A204.1 (cell line): ENCODE data around the gene PSME3IP1.

Experiments used
- FAIRE-seq: peaks from 2 replicates; lab custom pipeline; 2012; peaks lifted over from hg19 to GRCh38; lab: Jason Lieb, UNC

The PSME3IP1 gene

DNA sequence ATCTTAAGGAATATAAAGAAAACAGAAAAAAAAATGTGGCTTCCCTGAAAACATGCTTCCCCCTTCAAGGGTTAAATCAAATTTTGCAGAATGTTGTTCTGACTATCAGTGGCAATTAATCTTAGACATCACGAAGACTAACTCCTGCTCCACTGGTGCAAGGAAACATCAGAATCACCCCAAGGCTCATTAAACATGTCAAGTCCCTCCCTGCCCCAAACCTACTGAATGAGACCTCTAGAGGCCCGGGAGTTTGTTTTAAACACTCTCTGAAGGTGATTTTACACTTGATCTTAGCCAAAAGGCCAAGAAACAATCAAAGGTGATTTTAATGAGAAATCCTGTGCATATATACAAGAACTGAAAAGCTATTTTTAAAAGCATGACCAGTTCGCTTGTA, 18.3 kb downstream of the PSME3IP1 start:
- FAIRE-seq, result no peak

DNA sequence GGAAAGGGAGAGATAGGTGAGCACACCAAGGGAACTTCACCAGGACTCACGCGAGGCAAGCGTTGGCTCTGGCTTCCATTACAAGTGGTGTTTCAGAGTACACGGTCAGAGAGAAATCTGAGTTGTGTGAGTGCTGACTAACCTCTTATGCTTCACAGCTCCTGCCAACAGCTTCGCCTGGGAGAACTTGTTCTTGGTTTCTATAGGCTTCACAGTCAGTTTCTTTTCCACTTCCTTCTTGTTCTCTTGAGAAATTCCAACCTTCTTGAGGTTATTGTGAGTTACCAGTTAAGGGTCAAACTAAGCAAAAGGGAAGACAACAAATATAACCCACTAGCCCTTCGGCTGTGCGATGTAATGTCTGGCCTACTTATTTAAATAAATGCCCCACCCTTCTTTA, 18.9 kb downstream of the PSME3IP1 start:
- no peak for FAIRE-seq

DNA sequence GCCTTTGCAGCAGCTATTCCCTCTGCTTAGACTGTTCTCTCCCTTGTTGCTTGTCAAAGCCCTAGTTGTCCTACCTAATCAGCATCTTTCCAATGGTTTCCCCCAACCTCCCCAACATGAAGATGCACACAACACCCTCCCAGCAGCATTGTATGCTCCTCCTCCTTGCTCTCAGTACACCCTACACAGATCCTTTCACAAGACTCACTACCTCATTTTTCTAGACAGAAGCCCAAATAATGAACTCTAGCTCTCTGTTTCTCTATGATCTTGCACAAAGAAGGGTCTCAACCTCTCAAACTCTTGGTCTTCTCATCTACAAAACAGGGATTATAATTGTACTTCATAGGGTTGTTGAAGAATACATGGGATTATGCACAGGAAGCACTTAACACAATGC, 19.4 kb downstream of the PSME3IP1 start:
- no peak for FAIRE-seq

DNA sequence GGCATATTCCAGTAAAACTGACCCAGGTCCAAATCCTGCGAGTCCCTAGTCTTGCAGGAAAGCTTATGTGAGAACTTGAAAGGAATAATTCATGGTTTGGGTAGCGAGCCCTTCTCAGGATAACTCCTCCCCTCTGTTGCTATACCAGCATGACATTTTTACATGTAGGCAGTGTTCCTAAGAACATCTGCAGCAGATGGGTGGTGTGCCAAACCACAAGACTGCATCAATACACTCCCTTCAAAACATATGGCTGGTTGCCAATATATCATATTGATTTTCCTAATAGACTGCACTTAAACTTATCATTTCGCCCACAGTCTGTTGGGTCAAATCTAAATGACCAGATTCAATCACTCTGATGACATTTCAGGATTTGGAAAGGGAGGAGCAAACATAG, 19.9 kb downstream of the PSME3IP1 start:
- no peak for FAIRE-seq

DNA sequence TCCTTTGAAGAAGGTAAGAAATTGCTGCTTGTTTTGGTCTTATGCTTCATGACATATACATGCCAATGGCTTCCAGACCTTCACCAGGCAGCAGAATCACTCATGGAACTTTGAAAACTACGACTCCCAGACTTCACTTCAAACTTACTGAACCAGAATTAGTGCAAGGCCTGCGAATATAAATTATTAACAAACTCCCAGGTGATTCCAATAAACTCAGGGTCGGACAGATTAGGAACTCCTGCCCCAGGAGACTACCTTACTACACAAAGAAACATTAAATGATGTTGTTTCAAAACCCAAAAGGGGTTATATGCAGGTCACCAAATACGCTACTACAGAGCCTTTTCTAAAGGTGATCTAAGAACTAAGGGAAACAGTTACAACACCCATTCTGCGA, 20.4 kb downstream of the PSME3IP1 start:
- no peak for FAIRE-seq

DNA sequence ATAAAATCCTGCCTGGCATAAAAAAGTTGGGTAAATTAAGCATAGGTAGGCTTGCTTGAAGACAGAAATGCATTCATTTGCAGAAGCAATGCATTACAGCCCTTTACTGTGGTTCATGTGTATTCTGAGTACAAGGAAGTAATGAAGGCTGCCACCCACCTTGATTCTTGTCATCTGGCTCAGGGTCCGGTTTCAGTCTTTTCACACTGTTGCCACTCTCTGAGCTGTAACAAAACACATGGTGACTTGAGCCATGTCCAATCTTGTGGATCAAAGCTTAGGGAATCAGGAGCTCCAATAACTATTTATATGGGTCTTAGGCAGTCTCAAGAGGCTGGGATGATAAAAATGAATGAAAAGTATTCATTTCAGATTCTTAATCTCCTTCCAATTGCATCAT, 22.0 kb downstream of the PSME3IP1 start:
- no peak for FAIRE-seq

DNA sequence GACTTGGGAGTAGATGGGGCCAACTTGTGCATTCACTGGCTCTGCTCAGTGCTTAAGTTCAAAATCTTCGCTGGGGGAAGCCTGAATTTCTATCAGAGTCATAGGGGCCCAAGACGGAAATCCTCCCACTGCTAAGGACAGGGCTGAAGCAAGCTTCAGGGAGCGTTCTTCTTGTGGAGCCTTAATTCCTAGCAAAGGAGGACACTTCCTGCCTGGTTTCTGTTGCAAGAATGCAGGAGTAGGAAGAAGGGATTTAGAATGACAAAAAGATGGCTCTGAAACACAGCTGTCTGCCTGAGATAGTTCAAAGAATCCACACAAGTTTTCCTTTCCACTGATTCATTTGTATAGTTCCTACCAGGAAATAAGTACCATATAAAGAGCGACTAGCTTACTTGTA, 26.4 kb downstream of the PSME3IP1 start:
- no peak for FAIRE-seq

DNA sequence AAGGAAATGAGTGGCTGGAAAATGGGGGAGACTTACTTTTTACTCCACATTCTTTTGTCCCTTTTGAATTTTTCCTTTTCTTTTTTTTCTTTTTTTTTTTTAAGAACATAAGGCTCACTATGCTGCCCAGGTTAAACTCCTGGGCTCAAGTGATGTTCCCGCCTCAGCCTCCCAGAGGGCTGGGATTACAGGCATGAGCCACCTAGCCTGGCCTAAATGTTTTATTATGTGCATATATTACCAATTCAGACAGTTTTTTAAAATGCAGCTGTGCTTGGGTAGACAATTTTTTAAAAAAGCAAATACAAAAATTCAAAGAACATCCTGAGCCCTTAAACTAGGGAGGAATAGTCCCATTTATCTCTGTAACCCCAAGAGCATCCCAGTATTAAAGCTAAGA, 28.3 kb downstream of the PSME3IP1 start:
- FAIRE-seq, result no peak

DNA sequence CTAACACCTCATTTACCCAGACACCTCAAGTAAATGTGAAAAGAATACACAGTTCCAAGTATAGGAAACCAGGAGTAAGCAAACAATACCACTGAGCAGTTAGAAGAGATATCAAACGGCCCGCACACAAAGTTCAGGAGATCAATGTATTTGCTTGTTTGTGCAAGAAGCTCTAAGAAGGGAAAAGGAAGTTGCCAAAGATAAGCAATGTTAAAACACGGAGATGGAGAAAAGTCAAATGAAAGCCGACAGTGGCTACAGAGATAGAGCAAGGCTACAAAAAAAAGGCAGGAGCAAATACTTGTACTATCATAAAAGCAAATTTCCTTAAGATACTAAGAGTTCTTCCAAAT, 29.5 kb downstream of the PSME3IP1 start:
- no peak for FAIRE-seq

DNA sequence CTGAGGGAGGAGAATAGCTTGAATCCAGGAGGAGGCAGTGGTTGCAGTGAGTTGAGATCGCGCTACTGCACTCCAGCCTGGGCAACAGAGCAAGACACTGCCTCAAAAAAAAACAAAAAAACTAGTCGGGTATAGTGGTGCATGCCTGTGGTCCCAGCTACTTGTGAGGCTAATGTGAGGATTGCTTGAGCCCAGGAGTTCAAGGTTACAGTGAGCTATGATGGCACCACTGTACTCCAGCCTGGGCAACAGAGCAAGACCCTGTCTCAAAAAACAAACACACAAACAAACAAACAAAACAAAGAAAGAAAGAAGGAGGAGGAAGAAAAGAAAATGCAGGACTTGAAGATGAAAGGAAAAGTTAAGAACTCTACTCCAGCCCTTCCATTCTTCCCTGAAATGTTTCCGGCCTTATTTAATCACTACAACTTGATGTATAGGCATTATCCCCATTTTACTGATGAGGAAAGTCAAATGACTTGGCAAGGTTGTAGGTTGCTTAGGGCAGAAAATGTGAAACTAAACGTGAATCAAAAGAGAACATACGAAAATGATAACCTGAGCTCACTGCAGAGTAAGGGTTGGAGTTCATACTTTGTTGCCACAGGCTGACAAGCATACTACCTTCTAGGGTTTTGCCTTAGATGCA, 30.0 kb downstream of the PSME3IP1 start:
- FAIRE-seq, result no peak

DNA sequence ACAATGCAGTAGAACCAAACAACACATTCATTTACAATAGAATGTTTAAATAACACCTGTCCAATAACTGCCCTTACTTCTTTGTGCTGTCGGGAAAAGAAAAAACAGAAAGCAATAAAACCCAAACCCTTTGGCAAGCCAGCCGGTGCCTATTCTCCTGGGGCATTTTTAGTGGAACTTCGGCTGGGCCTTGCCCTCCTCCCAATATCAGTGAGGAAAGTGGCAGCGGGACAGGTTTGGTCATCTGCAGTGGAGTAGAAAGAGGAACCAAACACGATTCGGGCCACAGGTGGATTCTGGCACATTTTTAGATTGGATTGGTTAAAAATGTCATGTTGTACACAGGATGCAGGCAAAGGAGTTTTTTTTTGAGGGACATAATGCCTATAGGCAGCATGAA, 32.0 kb downstream of the PSME3IP1 start:
- no peak for FAIRE-seq

DNA sequence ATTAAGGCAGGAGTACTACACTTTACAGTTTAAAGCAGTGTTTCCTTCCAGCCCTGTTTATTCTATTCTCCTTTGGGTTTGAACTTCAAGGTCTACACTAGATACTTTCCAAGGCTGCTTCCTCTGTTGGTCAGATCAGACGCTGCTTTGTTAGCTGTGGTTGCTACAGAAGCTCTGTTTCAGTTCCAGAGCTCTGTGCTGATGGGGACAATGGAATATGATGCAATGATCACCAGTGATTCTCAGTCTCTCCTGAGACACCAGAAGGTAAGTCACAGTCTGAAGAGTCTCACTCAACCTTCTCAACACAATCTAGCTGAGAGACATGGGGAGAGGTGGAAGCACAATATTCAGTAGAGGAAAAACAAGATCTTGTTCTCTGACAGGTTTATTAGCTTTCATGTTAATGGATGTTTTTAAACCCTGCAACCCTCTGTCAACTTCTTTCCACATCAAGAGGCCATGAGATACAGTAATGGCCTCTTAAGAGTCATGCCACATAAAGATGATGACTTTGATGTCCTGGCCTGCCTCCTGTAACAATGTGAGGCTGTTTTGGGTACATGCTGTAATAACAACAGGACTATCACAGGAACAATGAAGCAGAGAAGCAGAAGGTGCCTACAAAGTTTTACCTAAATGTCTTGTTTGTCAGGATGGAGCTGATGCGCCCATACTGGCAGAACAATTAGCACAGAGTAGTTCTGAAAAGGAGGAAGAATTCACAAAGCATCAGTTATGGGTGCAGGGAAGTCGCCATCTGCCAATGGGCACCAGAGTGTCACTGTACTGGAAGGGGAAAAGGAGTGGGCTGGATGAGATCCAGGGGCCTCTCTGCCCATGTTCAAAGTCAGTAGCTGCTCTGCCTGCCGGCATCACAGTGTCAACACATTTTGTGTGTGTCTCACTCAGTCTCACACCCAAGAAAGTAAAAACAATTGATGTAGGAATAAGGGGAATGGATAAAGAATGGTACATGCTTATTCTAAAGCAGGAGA, 33.4 kb downstream of the PSME3IP1 start:
- no peak for FAIRE-seq

DNA sequence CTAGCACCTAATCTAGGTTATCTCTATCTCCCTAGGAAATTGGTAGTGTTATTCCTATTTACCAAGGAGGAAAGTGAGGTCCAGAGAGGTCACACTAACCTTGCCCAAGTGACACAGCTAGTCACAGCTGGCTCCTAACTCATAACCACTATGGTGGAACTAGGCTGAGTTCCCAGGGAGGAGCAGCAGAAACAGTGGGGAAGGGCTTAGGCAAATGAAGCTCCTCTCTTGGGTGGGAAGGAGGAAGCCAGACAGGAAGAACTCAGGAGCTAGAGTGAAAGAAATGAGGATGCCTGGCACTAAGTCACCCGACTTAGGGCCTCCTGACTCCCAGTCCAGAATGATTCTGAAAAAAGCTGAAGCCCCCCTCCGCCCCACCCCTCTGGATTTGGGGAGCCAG, 34.5 kb downstream of the PSME3IP1 start:
- FAIRE-seq, result no peak

DNA sequence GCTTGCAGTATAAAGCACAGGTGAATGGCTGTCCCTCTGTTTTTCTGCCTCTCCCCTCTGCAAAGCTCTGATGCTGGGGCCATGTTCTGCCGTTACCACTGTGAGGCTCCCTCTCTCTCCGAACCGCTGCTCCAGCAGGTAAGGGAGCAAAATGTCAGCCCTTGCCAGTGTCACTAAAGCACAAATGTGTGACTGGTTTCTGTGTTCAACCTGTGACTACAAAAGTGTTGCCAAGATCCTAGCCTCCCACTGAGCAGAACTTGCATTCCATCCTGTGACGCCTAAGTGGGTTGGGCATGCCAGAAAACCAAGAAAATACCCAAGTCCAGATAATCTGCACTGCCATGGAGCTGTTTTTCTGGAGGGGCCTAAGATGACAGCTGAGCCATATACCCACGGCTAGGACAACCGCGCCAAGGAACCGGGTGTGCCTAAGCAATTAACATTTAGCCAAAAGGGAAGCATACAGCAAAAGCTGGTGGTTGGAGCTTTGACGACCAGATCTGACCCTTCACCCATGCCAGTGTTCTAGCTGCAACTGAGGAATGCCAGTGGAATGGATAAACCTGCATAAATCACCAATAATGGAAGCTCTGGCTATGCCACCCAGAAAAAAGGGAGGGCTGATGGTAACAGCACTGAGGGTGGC, 35.0 kb downstream of the PSME3IP1 start:
- no peak for FAIRE-seq

DNA sequence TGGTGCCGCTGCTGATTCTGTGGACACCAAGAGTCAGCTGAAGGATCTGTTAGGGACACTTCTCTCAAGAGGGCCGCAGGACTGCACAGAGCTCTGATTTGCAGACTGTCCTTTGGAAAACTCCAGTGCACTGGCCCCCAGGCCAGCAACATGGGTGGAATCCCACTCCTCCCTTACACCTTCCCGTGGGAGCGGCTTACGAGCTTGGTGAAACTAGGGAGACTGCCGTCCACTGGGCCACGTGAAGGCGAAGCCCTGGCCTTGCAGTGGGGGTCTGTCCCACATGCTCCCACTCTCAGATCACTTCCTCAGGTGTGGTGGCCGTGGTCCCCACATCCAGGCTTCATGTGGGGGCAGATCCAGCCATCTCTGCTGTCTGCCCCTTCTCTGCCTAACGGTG, 36.4 kb downstream of the PSME3IP1 start:
- FAIRE-seq, result no peak

DNA sequence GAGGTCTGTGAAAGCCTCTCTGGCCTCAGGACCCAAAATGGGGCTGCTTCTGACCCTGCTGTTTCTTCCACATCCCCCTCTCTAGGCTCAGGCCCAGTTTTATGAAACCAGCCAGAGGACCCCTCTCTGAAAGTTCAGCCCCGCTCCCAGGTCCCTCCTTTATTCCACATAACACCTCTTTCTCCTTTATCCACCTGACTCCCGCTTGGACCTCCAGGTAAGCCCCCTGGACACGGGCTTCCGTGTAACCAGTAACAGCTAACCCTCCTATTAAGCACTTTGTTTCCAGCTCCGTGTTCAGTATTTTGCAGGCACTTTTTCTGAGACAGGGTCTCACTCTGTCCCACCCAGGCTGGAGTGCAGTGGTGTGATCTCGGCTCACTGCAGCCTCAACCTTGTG, 37.4 kb downstream of the PSME3IP1 start:
- no peak for FAIRE-seq

DNA sequence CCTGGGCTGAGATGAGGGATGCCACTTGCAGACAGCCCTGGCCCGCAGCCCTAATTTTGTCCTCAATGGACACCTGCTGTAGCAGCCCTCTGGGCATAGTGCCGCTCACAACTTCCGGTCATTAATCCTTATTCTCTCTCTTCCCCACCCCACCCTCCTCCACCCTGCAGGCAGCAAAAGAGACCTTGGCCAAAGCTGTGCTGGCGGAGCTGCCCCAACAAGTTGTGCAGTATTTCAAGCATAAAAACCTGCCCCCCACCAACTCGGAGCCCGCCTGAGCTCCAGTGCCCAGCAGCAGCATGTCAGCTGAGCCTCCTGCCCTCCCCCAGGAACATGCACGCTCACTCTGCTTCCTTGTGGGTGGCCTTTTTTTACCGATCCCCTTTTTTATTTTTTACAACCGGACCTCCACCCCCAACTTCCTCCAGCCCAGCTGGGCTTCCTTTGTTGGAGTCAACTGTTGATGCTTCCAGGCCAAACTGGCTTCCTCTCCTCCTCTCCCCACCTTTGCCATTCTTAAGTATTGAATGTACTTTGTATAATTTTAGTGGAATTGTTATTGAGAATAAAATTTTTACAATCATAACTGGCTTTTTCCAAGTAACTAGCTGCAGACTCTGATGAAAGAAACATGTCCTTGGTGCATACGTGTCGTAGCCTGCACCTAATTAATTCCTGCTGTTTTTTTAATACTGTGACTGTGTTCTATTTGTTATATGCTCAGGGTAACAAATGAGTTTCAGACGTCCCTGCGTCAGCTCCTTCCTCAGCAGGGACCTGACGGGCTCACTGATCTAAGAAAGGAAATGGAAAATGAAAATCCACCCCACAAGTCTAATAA, 38.2 kb downstream of the PSME3IP1 start:
- no peak for FAIRE-seq

DNA sequence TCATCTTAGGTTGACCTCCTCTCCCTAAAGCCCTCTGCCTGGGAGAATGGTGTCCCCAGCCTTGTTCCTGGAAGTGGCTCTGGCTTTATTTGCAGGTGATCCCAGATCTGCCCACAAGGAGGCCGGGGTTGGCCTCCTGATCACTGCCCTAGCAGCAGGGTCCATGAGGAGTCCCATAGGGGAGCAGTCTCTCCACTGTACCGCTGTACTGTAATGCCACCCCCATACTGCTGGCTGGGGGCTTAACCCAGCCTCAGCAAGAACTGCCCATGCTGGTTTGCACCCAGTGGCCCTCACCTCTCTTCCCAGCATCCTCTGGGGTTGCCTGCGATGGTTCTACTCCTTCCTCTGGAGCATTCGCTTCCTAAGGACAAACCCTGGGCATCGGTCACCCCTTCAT, 39.1 kb downstream of the PSME3IP1 start:
- no peak for FAIRE-seq

DNA sequence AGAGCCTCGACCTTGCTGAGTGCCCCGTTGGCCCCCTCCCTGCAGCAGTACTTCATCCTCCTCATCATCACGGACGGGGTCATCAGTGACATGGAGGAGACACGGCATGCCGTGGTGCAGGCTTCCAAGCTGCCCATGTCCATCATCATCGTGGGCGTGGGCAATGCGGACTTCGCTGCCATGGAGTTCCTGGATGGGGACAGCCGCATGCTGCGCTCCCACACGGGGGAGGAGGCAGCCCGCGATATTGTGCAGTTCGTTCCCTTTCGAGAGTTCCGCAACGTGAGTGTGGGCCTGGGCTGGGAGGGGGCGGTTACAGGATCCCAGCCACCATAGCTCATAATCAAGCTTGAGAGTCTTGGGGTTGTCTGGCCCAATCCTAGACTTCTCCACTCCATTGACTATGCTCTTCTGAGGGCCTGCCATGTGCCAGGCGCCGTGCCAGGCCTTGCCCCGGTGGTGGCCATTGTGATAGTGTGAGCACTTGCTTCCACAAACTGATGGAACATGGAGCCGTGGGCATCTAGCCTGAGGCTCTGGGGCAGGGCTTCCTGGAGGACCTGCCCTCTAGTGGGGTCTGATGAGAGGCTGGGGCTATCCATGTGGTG, 39.7 kb downstream of the PSME3IP1 start:
- FAIRE-seq, result no peak

DNA sequence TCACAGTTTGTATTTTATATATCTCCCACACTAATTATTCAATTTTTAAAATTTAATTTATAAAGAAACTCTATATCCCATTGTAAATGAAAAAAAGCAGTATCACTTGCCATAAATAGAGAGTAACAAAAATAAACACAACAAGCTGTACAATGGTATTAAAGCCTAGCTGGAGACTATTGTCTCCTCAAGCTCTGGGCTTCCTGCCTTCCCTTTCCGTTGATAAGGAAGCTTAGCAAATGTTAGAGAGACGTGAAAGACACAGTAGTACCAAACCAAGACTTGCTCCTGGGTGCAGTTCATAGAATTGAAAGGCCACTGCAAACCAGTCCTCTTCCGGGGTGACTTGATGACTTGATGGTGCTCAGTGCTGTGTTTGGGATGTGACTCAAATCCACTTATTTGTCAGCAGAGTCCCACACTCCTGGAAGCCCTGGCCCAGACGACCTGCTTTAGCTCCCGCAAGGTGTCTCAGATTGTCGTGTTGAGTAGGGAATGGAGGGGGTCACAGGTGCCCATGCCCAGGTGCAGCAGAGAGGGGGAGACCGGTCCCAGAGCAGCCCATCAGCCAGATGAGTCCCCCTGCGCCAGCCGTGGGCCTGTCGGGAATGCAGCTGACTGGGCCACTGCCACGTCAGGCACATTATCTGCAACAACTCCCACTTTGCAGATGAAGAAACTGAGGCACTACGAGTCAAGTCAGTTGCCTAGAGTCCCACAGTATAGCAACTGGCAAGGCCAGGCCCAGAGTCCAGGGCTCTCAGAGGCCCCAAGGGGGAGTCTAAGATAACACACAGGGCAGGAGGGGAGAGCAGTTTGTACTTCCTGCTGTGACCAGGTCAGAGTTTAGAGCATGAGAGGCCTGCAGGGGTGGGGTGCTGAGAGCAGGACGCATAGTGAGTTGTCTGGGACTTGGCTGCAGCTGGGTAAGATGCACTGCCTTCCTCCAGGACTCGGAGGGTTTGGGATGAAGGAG, 40.5 kb downstream of the PSME3IP1 start:
- no peak for FAIRE-seq

DNA sequence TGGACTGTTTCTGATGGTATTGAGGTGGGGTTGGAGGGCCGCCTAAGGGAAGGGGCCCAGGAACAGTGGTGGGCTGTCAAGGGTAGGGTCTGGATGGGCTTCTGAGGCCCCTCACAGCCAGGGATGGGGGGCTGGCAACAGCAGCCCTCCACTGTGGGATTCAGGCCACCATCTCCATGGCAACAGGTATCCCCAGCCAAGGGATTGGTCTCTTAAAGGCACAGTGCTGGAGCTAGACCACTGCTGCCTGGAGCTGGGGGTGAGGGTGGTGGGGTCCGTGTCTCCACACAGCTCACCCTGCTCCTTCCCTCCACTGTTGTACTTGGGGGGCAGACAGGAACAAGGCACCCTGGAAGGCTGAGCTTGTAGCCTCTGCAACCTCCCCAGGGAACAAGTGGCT, 41.8 kb downstream of the PSME3IP1 start:
- FAIRE-seq, result no peak
